Aortic smooth muscle cell (primary cell): Measurements from ENCODE around the gene MON1B. TPM values are rescaled to one million over a fixed set of nuclear protein-coding genes. Genes with fewer than 3 reads are reported as not detected.

Source experiments
- total RNA-seq: library from RNA; depleted of rRNA; stranded (reverse); fragments of >200 nt; gene quantifications from 2 replicates; pipeline ENCODE4 v1.2.3, GENCODE V29; 2014

MON1B gene
- 8.0 and 8.3 TPM in 2 replicates for total RNA-seq

GRCh38 chr16:77190478-77191258 is at the start of gene MON1B:
MON1B (plus strand) TSS chr16:77191190; CDS start chr16:77191486, 296 bp downstream.

GRCh38 chr16:77199211-77199610 is 8.2 kb downstream of the MON1B start, which contains the start of gene SYCE1L:
SYCE1L (plus strand) TSS chr16:77199408; CDS start chr16:77199452, 44 bp downstream.

Other genes starting within 250 kb of the MON1B start
- gene SYCE1L, start 8.2 kb downstream of the MON1B start, total RNA-seq: 0.31 and 1.2 TPM in 2 replicates
- gene ADAMTS18, start 243.8 kb downstream of the MON1B start, total RNA-seq: 0.19 and 1.5 TPM in 2 replicates